Endometrium (tissue), 2 donors: ENCODE results near the gene KIF17.

Experiments
- FAIRE-seq: peaks from 2 replicates; lab custom pipeline; 2012; peaks lifted over from hg19 to GRCh38; lab: Jason Lieb, UNC
- donor health status: control.
- donor health status: control.

KIF17 gene

DNA sequence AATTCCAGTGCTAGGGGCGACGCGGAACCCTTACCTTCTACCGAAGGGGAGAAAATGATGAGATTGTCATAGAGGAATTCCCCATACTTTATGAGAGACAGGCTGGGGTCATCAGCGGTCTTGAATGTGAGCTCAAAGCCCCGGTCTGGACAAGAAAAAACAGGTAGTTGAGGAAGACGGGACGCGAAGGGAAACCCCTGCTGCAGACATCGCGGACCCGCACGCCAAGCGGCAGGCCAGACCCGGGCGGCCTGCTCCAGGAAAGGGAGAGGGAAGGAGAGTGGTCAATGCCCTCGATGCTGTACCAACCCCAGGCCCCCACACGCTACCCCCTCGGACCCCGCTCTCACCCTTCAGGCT is 57.0 kb downstream of the KIF17 start:
- FAIRE-seq, result no peak

GRCh38 chr1:20660363-20660762 is 57.4 kb downstream of the KIF17 start:
- no peak for FAIRE-seq

DNA sequence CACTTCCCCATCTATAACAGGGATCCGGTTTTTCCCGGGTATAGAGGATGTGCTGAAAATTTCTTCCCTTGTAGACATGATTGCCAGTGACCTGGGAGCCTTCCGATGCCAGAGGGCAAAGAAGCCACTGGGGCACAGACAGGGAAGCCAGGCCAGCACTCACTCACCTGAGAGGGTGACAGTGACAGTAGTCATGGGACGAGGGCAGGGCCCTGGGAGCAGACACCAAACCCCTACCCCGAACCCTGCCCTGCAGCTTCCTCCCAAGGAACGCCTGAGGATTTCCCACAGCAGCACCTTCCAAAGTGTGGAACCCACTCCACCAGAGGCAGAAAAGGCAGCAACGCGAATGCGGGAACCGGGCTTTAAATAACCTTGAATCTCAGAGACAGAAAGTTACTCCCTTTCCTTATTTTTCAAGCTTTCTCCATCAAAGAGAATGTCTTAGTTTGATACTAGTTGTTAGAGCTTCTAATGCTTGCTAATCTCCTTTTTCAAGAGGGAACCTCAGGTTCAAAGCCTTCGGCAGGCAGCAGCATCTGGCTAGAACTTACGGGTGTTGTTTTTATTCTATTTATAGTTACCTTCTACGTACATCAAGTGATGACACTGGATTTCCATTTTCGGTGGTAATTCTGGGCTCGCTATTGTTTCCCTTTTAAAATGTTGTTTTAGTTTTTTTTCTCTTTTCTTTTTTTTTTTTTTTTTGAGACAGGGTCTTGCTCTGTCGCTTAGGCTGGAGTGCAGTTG is 59.5 kb downstream of the KIF17 start:
- FAIRE-seq, result no peak

DNA sequence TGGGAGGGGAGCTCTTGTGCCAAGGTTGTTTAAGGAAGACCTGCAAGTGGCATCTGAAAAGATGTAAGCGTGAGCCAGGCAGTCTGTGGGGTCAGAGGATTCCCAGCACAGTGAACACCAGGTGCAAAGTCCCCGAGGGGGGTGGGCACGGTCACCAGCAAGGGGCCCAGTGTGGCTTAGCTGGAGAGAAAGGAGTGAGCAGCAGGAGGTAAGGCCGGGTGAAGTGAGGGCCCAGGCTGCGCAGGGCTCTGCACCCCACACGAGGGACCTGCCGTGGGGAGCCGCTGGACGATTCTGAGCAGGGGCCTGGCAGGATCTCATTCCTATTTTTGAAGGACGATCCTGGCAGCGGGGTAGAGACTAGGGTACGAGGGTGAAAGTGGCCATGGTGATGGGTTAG is 60.8 kb downstream of the KIF17 start:
- no peak for FAIRE-seq

DNA sequence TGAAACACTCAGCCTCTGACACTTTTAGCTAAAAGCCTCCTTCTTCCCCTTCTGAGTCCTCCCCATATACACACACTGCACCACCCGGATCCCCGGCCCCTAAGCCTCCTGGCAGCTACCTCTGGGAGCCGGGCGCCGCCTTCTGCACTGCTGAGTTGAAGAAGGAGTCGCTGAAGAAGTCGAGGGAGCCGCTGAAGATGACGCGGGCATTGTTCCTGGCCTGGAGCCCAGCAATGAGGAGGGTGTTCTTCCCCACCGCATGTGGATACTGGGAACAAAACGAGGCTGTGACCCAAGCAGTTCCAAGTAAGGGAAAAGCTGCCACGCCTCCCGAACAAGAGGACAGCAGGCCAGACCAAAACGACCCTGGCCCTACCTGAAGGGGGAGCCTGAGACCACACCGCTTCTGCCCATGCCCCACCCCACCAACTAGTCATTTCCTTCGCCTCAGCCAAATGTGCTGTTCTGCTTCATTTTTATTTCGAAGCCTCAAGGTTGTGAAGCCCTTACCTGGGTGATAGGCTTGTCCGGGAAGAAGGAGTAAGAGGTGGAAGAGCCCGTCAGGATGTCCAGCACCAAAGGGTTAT is 63.6 kb downstream of the KIF17 start:
- FAIRE-seq, result no peak

- no peak for FAIRE-seq
These were observed 65.5 kb downstream of the KIF17 start for GRCh38 chr1:20652300-20652699.

DNA sequence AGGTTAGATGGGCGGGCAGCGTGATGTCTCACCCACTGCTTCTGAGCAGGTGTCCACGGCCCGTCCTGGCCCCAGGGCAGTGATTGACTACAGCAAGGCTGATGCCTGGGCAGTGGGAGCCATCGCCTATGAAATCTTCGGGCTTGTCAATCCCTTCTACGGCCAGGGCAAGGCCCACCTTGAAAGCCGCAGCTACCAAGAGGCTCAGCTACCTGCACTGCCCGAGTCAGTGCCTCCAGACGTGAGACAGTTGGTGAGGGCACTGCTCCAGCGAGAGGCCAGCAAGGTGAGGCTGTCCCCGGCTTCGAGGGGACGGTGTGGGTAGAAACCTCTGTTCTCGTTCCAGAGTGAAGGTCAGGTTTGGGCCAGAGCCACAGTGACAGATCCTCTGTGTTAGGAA is 68.9 kb downstream of the KIF17 start:
- no peak for FAIRE-seq

DNA sequence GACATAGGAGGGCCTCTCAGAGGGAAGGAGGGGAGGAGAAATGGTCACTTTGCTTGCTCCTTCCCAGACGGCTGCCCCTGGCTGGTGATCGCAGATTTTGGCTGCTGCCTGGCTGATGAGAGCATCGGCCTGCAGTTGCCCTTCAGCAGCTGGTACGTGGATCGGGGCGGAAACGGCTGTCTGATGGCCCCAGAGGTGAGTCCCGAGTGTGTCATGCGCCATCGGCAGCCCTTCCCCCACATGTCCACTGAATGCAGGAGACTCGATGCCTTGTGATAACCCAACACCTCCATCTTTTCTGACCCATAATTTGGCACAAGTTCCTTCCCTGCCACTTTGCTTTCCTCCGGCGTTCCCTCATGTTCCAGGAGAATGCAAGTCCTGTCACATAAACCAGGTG is 69.4 kb downstream of the KIF17 start:
- FAIRE-seq, result no peak

DNA sequence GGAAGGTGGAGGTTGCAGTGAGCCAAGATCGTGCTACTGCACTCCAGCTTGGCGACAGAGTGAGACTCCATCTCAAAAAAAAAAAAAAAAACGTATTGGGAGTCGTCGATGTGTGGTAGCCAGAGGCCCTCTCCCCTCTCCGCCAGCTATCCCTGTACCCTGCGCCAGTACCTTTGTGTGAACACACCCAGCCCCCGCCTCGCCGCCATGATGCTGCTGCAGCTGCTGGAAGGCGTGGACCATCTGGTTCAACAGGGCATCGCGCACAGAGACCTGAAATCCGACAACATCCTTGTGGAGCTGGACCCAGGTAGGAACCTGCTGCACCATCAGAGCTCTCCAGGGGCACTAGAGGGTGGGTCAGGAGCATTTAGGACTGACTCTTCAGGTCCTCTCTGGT is 72.4 kb downstream of the KIF17 start:
- FAIRE-seq, result no peak

DNA sequence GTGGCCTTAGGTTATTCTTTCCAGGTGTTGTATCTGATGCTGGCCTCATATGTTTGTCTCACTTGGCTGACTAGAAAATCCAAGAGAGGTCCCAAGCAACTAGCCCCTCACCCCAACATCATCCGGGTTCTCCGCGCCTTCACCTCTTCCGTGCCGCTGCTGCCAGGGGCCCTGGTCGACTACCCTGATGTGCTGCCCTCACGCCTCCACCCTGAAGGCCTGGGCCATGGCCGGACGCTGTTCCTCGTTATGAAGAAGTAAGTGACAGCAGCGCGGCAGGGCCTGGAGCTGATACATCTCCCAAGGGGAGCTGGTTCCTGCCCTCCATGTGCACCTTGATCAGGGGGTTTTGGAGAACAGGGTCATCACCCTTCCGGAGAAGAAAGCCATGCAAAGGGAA is 73.4 kb downstream of the KIF17 start:
- no peak for FAIRE-seq

DNA sequence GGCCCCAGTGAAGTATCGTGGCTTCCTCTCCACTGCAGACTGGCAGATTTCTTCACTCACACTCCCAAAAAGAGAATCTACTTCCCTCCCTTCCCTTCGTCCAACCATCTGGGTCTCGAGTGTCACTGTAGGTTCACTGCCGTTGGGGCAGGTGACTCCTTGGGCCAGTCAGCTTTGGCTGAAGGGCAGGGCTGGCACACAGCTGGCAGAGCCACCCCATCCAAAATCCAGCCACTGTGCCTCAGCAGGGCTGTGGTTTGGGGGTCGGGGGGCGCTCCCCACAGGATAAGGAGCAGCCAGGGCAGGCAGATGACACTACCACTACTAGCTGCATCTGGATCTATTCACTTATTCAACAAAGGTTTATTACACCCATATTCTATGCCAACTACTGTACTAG is 74.7 kb downstream of the KIF17 start:
- FAIRE-seq, result no peak

DNA sequence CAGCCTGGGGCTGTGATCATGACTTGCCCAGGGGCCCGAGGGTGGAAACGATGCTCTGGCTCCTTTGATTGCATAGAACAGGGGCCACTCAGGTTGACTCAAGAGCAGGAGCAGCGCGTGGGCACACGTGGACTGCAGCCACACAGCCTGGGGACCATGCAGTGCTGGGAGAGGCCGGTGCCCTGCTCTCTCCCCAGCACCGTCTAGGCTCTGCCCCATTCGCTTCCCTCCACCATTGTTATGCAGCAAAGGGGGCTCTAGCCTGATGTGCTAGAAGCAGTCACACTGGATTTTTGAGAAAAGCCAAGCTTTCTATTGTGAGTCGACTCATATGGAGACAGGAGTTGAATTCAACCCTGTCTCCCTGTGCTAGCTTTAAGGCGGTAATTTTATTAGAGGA is 75.8 kb downstream of the KIF17 start:
- no peak for FAIRE-seq

DNA sequence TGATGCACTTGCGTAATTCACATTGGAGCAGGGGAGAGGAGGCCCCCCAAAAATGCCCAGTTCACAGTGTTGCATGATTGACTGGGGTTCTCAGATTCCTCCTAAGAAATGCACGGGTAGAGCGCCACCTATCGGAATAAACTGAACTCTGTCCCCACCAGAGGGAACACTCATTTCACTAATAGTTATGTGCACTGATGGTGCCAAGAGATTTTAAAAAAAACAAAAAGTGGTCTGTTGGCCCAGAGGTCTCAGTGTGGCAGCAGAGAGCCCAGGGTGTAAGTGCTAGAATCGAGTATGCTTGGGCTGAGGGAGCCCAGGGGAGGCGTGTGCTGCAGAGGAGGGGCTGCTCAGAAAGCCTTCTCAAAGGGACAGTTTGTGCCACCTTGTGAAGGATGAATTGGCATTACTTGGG is 77.6 kb downstream of the KIF17 start:
- no peak for FAIRE-seq

- FAIRE-seq, result no peak
These were observed 80.9 kb downstream of the KIF17 start for GRCh38 chr1:20636785-20637347.

GRCh38 chr1:20634594-20635084 is 83.2 kb downstream of the KIF17 start:
- no peak for FAIRE-seq

GRCh38 chr1:20634065-20634593 is 83.7 kb downstream of the KIF17 start:
- no peak for FAIRE-seq

DNA sequence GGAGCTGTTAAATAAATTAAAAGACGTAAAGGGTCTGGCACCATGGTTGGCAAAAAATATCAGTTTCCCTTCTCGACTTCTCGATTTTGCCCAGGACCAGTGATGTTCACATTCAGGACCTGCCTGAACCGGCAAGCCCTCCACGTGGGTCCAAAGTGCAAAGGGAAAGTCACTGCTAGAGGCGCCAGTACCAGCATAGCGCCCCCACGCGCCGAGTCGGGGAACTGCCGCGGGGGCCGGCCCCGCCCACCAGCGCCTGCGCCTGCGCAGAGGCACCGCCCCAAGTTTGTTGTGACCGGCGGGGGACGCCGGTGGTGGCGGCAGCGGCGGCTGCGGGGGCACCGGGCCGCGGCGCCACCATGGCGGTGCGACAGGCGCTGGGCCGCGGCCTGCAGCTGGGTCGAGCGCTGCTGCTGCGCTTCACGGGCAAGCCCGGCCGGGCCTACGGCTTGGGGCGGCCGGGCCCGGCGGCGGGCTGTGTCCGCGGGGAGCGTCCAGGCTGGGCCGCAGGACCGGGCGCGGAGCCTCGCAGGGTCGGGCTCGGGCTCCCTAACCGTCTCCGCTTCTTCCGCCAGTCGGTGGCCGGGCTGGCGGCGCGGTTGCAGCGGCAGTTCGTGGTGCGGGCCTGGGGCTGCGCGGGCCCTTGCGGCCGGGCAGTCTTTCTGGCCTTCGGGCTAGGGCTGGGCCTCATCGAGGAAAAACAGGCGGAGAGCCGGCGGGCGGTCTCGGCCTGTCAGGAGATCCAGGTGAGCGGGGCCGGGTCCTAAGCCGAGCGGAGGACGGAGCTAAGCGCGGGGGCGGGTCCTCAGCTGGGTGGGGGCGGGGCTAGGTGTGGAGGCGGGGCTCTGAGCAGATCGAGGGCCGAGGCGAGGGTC is 84.4 kb downstream of the KIF17 start, which contains the start of gene PINK1:
Gene PINK1, plus strand, starts transcription at position 269 of the 875 bp plus-strand sequence. Its CDS starts 91 bp downstream, at position 360.
- no peak for FAIRE-seq

DNA sequence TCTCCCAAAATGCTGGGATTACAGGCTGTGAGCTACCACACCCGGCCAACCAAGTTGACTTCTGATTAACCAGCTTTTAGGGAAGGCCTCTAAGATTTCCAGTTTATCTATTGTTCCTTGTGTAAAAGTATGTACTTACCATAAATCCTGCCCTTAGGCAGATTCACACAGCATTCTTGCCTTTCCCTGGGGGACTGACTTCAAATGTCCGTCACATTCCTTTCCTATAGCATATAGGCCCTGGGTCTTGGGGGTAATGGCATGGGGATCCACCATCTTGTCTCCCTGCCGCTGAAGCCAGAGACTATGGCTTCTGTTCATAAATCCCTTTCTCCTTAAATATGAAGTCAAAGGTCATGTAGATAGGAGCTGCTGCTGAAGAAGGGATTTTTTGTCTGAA is 85.4 kb downstream of the KIF17 start:
- no peak for FAIRE-seq

DNA sequence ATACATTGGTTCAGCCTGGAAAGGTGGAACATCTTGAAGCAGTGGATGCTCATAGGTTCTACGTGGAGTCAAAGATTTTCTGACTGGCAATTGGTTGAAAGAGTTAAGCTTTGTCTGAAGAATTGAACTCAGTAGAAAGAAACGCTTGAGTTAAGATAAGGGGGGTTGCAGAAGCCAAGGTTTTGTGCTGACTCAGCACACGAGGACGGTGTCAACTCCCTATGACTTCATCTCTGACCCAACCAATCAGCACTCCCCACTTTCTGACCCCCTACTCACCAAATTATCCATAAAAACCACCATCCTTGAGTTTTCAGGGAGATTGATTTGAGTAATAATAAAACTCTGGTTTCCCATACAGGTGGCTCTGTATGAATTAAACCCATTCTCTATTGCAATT is 87.1 kb downstream of the KIF17 start:
- FAIRE-seq, result no peak

DNA sequence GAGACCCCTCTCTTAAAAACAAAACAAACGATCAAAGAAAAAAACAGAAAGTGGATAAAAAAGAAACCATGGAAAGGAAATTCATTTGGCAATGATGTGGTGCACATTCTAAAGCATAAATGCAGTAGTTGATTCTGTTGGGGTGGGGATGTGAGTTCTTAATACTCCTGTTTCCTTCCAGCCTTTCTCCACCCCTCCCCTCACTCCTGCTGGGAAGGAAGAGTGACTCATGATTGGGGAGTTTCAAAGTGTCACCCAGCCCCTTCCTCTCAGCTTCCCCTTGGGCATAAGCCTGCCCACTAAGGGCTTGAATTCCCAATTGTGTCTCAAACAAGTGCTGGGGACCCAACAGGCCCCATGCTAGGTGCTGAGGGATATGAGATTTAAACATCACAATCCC is 91.3 kb downstream of the KIF17 start:
- no peak for FAIRE-seq

DNA sequence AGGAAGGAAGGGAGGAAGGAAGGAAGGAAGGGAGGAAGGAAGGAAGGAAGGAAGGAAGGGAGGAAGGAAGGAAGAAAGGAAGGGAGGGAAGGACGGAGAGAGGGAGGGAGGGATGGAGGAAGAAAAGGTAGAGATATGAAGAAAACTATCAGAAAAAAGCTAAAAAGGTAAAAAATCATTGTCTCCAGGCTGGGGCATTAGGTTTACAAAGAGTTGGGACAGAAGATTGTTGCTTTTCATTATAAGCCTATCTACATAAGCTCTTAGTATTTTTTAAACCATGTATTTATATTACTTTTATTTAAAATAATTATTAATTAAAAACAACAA is 91.7 kb downstream of the KIF17 start:
- FAIRE-seq, result no peak
